ENCODE results near the gene CDKAL1. TPM values are rescaled to one million over a fixed set of nuclear protein-coding genes. Genes with fewer than 3 reads are reported as not detected.

CDKAL1 gene
- total RNA-seq, 1 experiment from 2014 or later: 16.1 TPM

DNA sequence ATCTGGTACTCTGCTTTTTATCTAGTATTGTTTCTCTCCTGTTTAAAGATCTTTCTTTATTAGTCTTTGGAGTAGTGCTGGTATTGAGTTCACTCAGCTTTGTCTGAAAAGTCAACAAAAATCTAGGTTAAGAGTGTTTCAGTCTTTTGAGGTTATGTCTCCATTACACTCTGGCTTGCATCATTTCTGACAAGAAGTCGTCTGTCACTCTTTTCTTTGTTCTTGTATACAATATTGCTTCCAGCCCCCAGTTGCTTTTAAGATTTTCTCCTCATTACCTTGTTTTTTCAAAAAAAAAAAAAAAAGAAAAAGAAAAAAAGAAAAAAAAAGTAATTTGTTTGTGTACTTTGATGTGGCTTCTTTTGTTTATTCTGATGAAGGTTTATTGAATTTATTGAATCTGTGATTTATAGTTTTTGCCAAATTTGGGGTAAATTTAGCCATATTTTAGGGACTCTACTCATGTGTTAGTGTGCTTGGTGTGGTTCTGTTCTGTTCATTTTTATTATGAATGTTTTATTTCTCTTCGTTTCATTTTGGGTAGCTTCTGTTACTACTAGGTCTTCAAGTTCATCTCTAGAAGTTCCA, 408.9 kb downstream of the CDKAL1 start:
- Histone ChIP-seq H3K4me3 (no peak overlapping the region), H3K9me3 (ENCODE audit: insufficient read depth, low read depth) (peaks cover 5% of the 10 kb centered on the region; the same call in 1 of the 2 replicates), H3K9me2 (ENCODE audit: insufficient read depth) (no peaks in the 10 kb centered on the region), H3K36me3 (ENCODE audit: low read depth) (no peaks in the 10 kb centered on the region), H3K4me2 (no peak overlapping the region), H4K20me1 (ENCODE audit: insufficient read depth) (no peaks in the 10 kb centered on the region), H2AFZ (no peak overlapping the region), H3K4me1 (replicated peaks; ENCODE audit: insufficient read depth) (no peaks in the 10 kb centered on the region), H3K27ac (no peak overlapping the region), H3F3A (ENCODE audit: insufficient read depth, low read depth) (no peaks in the 10 kb centered on the region), H3K79me2 (ENCODE audit: low read depth) (no peaks in the 10 kb centered on the region), H3K27me3 (ENCODE audit: insufficient read depth, low read depth) (no peaks in the 10 kb centered on the region)
- TF ChIP-seq, protein P1, sequence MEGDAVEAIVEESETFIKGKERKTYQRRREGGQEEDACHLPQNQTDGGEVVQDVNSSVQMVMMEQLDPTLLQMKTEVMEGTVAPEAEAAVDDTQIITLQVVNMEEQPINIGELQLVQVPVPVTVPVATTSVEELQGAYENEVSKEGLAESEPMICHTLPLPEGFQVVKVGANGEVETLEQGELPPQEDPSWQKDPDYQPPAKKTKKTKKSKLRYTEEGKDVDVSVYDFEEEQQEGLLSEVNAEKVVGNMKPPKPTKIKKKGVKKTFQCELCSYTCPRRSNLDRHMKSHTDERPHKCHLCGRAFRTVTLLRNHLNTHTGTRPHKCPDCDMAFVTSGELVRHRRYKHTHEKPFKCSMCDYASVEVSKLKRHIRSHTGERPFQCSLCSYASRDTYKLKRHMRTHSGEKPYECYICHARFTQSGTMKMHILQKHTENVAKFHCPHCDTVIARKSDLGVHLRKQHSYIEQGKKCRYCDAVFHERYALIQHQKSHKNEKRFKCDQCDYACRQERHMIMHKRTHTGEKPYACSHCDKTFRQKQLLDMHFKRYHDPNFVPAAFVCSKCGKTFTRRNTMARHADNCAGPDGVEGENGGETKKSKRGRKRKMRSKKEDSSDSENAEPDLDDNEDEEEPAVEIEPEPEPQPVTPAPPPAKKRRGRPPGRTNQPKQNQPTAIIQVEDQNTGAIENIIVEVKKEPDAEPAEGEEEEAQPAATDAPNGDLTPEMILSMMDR (conservative IDR thresholded peaks at IDR 0.05): no peak
- no peak for DNase-seq
- intact Hi-C loops (cut with micrococcal nuclease; ENCODE audit: unreplicated experiment): no loop called here
- BruUV-seq (replicated peaks): no TSS peak
- ChIA-PET CTCF (no interaction called here), POLR2A (ENCODE audit: unreplicated experiment) (no interaction called here)

DNA sequence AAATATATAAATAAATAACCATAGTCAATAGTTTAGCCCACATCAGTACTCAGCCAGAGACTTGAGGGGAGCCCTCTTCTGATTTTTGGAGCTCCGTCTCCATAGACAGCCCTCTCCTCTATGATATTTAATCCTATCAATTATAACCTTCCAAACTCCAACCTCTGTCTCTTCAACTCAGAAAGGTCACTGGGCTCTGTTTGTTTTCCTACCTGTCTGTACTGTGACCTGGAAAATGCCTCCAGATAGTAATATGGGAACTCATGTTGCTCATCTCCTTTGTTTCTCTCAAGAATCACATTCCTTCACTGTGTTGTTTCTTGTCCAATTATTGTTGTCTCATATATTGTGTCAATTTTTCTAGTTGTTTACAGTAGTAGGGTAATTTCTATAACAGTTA, 409.7 kb downstream of the CDKAL1 start:
- CTCF ChIA-PET: no interaction called here

DNA sequence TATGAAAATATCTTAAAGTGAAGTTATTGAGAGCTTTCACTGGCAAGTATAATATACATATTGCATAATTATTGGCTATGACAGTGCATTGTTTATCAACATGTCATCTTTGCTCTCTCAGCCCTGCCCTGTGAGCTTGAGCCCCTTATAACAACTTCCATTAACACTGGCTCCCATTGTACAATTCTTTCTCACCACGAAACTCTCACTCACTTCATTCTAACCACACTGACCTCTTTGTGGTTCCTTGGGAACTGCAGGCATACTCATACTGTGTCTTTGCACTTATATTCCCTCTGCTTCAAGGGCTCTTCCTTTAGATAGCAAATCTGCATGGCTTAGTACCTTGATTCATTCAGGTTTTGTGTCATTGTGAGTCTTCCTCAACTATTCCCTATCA, 411.8 kb downstream of the CDKAL1 start:
- intact Hi-C loops (cut with micrococcal nuclease; ENCODE audit: unreplicated experiment): no loop called here

More for the DNA sequence above, 409.7 kb downstream of the CDKAL1 start:
- Histone ChIP-seq H2AFZ (no peak overlapping the region), H3K4me3 (no peak overlapping the region), H3K4me1 (replicated peaks; ENCODE audit: insufficient read depth) (no peaks in the 10 kb centered on the region), H4K20me1 (ENCODE audit: insufficient read depth) (no peaks in the 10 kb centered on the region), H3K4me2 (no peak overlapping the region), H3K79me2 (ENCODE audit: low read depth) (no peaks in the 10 kb centered on the region), H3F3A (ENCODE audit: insufficient read depth, low read depth) (no peaks in the 10 kb centered on the region), H3K27ac (no peak overlapping the region), H3K9me3 (ENCODE audit: insufficient read depth, low read depth) (peaks cover 5% of the 10 kb centered on the region; the same call in 1 of the 2 replicates), H3K27me3 (ENCODE audit: insufficient read depth, low read depth) (no peaks in the 10 kb centered on the region), H3K9me2 (ENCODE audit: insufficient read depth) (no peaks in the 10 kb centered on the region), H3K36me3 (ENCODE audit: low read depth) (no peaks in the 10 kb centered on the region)
- DNase-seq: no peak
- BruUV-seq (replicated peaks): no TSS peak
- TF ChIP-seq EZH2 (IDR thresholded peaks at IDR 0.05; ENCODE audit: low read depth): no peak
- TF ChIP-seq, protein P1 (conservative IDR thresholded peaks at IDR 0.05): no peak
- POLR2A ChIA-PET (ENCODE audit: unreplicated experiment): no interaction called here
- intact Hi-C loops (cut with micrococcal nuclease; ENCODE audit: unreplicated experiment): no loop called here

More for the DNA sequence above, 411.8 kb downstream of the CDKAL1 start:
- Histone ChIP-seq H3K27me3 (ENCODE audit: insufficient read depth, low read depth) (no peaks in the 10 kb centered on the region), H3K4me2 (no peak overlapping the region), H2AFZ (no peak overlapping the region), H3K79me2 (ENCODE audit: low read depth) (no peaks in the 10 kb centered on the region), H3K36me3 (ENCODE audit: low read depth) (no peaks in the 10 kb centered on the region), H3K9me2 (ENCODE audit: insufficient read depth) (no peaks in the 10 kb centered on the region), H3F3A (ENCODE audit: insufficient read depth, low read depth) (no peaks in the 10 kb centered on the region), H3K4me3 (no peak overlapping the region), H3K9me3 (ENCODE audit: insufficient read depth, low read depth) (peaks cover 5% of the 10 kb centered on the region; the same call in 1 of the 2 replicates), H4K20me1 (ENCODE audit: insufficient read depth) (no peaks in the 10 kb centered on the region), H3K27ac (no peak overlapping the region), H3K4me1 (replicated peaks; ENCODE audit: insufficient read depth) (no peaks in the 10 kb centered on the region)
- ChIA-PET POLR2A (ENCODE audit: unreplicated experiment) (no interaction called here), CTCF (no interaction called here)
- no TSS peak for BruUV-seq (replicated peaks)
- no peak for DNase-seq
- TF ChIP-seq EZH2 (IDR thresholded peaks at IDR 0.05; ENCODE audit: low read depth): no peak
- TF ChIP-seq, protein P1 (conservative IDR thresholded peaks at IDR 0.05): no peak
